Activated CD8-positive, alpha-beta memory T cell treated with anti-CD3 and anti-CD28 coated beads for 48 hours (primary cell): ENCODE results near the gene FCRLB.
"Not testable (repeated sequence)": the region's sequence is repeated elsewhere in the genome, so short reads cannot be mapped to it uniquely, and the experiment has no call there.

Source experiments
- DNase-seq, 3 experiments: peaks; one replicate each; pipeline ENCODE4 v3.0.0-alpha.2; 2020; ENCODE audit warnings: low read depth in 2 of 3, low spot score in 2 of 3

FCRLB gene

GRCh38 chr1:161720956-161721737 lies at the start of gene FCRLB:
TSS of gene FCRLB (plus strand) at chr1:161721544. CDS start at chr1:161722673, 1,129 bp downstream.
- no peak for DNase-seq

GRCh38 chr1:161673437-161673836 lies 47.9 kb upstream of the FCRLB start:
- not testable (repeated sequence) for DNase-seq

GRCh38 chr1:161674447-161674846 lies 46.9 kb upstream of the FCRLB start:
- DNase-seq: not testable (repeated sequence)

- DNase-seq: not testable (repeated sequence)
Measured at GRCh38 chr1:161674908-161675307, 46.4 kb upstream of the FCRLB start.

GRCh38 chr1:161676441-161676840 lies 44.9 kb upstream of the FCRLB start:
- DNase-seq: no peak

GRCh38 chr1:161676958-161677689 lies 44.2 kb upstream of the FCRLB start:
- no peak for DNase-seq

GRCh38 chr1:161678500-161678899 lies 42.8 kb upstream of the FCRLB start:
- no peak for DNase-seq

GRCh38 chr1:161681879-161682278 lies 39.5 kb upstream of the FCRLB start:
- no peak for DNase-seq

GRCh38 chr1:161688946-161689345 lies 32.4 kb upstream of the FCRLB start:
- no peak for DNase-seq

- no peak for DNase-seq
Measured at GRCh38 chr1:161691846-161692245, 29.5 kb upstream of the FCRLB start.

- not testable (repeated sequence) for DNase-seq
Measured at GRCh38 chr1:161693020-161693712, 28.2 kb upstream of the FCRLB start.

- DNase-seq: not testable (repeated sequence)
Measured at GRCh38 chr1:161698302-161698701, 23.0 kb upstream of the FCRLB start.

GRCh38 chr1:161702250-161702649 lies 19.1 kb upstream of the FCRLB start:
- DNase-seq: no peak

GRCh38 chr1:161705537-161705936 lies 15.8 kb upstream of the FCRLB start:
- DNase-seq: no peak

GRCh38 chr1:161706113-161706481 lies 15.2 kb upstream of the FCRLB start:
- DNase-seq: no peak

GRCh38 chr1:161706482-161707347 lies 14.6 kb upstream of the FCRLB start, which contains the start of gene FCRLA:
TSS of gene FCRLA (plus strand) at chr1:161707229. CDS start at chr1:161707265, 36 bp downstream.
- DNase-seq: no peak

- no peak for DNase-seq
Measured at GRCh38 chr1:161707503-161707902, 13.8 kb upstream of the FCRLB start.

GRCh38 chr1:161709373-161709772 lies 12.0 kb upstream of the FCRLB start:
- DNase-seq: no peak

GRCh38 chr1:161710560-161710959 lies 10.8 kb upstream of the FCRLB start:
- DNase-seq: no peak

GRCh38 chr1:161718559-161719324 lies 2.6 kb upstream of the FCRLB start:
- DNase-seq: no peak
